Mucosa of descending colon (tissue), 3 donors: Measurements from ENCODE around the gene MMP14. TPM values are rescaled to one million over a fixed set of nuclear protein-coding genes. Genes with fewer than 3 reads are reported as not detected.

Source experiments
- ATAC-seq: fragments of 200-7000 bp; cut with Tn5 transposase; one replicate; pipeline ENCODE4 v1.9.1; 2020; ENCODE audit warnings: mild to moderate bottlenecking, moderate library complexity
- DNase-seq, 3 donors: peaks; one replicate each; pipeline ENCODE4 v3.0.0-alpha.2; 2020
- H3K36me3 ChIP-seq: fragments of 200-600 bp; one replicate; pipeline ENCODE4 v1.8.0; 2021; ENCODE audit warnings: low read depth, mild to moderate bottlenecking
- H3K4me1 ChIP-seq: fragments of 200-600 bp; one replicate; pipeline ENCODE4 v1.8.0; 2021; ENCODE audit warnings: low read depth, mild to moderate bottlenecking
- H3K4me3 ChIP-seq: fragments of 200-600 bp; one replicate; pipeline ENCODE4 v1.8.0; 2021; ENCODE audit warnings: mild to moderate bottlenecking
- H3K9me3 ChIP-seq: fragments of 200-600 bp; one replicate; pipeline ENCODE4 v1.8.0; 2021; ENCODE audit warnings: mild to moderate bottlenecking
- intact Hi-C, 2 donors: fragments of 100-400 bp; cut with DNase I in 1 of 2; cut with micrococcal nuclease in 1 of 2; formaldehyde crosslinking; loops; one replicate each; pipeline versions ENCODE4 v1.11.0 to v1.11.1; 2022; cut with DNase I, micrococcal nuclease
- total RNA-seq, 3 donors: library from RNA; stranded (reverse); fragmentation: NEBNext Ultra II Directional in 2 of 3; extraction: Animal tissue kit (Norgen Biotek cat#: 25700) in 2 of 3; gene quantifications; one replicate each; pipeline versions ENCODE4 v1.2.1 to v1.2.4, GENCODE V29; 2021 to 2023
- TF ChIP-seq, protein P1 (sequence below): fragments of 200-600 bp; IDR thresholded peaks from one replicate; pipeline ENCODE4 v1.8.0; 2022; ENCODE audit warnings: antibody characterized with exemption, mild to moderate bottlenecking
- donor health status: DM: no; HTN: no; CAD: no; lungs with moderate emphysema.
- donor health status: DM: no; HTN: no; CAD: no.
- donor health status: DM: no; HTN: yes; CAD: no.

Gene MMP14
- total RNA-seq, 3 donors from 2014 or later = 48.1 to 161 (median 104) TPM

DNA sequence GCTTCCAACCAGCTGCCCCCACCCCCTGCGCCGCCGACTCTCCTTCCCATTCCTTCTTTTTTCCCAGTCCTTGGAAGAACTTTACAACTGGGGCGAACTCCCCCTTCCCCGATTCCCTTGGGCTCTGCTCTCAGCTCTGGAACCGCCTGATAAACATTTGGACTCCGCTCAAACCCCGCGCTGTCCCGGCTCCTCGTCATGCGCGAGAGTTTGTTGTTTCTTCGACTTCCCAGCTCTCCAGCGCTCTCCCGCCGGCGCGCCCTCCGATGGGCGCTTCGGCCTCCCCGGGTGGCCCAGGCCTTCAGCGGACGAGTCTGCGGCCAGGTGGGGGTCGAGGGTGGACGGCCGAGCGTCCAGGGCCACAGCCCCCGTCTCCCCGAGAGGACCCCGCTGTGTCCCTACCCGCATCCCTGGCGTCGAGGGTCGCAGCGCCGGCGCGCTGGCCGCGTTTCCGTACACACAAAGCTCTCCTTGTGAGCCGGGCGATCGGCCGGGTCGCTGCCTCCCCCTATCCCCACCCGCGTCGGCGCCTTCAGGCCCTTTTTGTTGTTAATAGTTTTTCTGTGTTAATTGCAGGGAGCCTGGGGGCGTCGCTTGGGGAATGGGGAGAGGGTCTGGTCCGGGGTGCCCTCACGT, 847 bp downstream of the MMP14 start:
- DNase-seq (peak; percentile 62 to 78 (median 70)), ATAC-seq (peak; percentile 75)
- peaks cover 5% of the 10 kb centered on the region for H3K4me1 ChIP-seq
- no peaks in the 10 kb centered on the region for H3K36me3 ChIP-seq
- H3K4me3 ChIP-seq = peak overlapping the region; percentile 80
- intact Hi-C loops = no loop called here
- no peaks in the 10 kb centered on the region for H3K9me3 ChIP-seq
- TF ChIP-seq, protein P1, sequence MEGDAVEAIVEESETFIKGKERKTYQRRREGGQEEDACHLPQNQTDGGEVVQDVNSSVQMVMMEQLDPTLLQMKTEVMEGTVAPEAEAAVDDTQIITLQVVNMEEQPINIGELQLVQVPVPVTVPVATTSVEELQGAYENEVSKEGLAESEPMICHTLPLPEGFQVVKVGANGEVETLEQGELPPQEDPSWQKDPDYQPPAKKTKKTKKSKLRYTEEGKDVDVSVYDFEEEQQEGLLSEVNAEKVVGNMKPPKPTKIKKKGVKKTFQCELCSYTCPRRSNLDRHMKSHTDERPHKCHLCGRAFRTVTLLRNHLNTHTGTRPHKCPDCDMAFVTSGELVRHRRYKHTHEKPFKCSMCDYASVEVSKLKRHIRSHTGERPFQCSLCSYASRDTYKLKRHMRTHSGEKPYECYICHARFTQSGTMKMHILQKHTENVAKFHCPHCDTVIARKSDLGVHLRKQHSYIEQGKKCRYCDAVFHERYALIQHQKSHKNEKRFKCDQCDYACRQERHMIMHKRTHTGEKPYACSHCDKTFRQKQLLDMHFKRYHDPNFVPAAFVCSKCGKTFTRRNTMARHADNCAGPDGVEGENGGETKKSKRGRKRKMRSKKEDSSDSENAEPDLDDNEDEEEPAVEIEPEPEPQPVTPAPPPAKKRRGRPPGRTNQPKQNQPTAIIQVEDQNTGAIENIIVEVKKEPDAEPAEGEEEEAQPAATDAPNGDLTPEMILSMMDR = no peak

DNA sequence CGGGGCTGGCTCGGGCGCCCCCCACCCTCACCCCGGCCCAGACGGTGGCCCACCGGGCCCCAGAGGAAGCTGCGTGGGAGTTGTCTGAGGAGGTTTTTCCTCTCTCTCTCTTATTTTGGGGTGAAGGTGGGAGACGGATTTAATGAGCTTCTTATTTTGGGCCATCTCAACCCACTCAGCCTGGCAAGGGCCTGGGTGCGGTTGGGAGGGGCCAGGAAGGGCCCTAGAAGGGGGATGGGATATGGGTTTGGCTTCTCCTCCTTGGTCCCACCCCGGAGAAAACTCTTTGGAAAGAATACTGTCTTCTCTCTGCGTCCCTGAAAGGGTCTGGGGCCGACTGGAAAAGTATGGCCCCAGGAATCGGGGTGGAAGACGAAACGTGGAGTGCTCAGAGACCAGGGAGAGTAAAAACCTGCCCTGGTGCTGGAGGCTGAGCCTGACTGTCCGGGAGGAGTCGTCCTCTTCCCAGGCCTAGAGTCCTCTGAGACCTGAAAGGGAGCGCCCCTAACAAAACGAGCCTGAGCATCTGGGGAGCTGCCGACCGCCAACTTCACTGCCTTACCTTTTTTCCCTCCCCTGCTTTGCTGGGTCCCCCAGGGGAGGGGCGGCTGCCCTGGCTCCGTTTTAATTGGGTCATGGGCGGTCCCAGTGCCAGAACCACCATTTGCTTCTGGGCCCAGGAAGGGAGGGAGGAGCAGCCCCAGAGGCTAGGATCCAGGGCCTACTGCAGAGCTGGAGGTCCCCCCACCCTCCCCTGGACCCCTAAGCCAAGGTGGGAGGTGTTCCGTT, 1.6 kb downstream of the MMP14 start:
- no peaks in the 10 kb centered on the region for H3K9me3 ChIP-seq
- H3K4me3 ChIP-seq = peak overlapping the region; percentile 80
- intact Hi-C loops = no loop called here
- DNase-seq = peak; percentile 34 to 65 (median 57)
- no peaks in the 10 kb centered on the region for H3K36me3 ChIP-seq
- ATAC-seq = peak; percentile 31
- TF ChIP-seq, protein P1 = no peak
- peaks cover 5% of the 10 kb centered on the region for H3K4me1 ChIP-seq

DNA sequence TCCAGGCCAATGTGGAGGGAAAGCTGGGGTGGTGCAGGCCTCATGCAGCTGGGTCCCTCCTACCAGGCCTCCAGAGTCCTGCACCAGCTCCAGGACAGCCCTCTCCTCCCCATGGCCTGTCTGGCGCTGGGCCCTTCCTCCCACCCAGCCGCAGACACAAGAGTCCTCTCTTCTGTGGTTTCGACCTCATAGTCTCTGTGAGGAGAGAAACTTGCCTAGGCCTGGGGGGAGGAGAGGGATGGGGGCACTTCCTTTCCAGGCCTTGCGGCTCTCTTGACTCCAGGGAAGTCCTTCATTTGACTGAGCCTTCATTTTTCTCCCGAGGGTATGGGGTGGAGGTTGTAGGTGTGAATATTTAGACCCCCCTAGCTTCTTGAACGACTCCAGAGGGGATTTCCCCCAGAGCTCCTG, 2.3 kb downstream of the MMP14 start:
- intact Hi-C loops = no loop called here
- no peaks in the 10 kb centered on the region for H3K9me3 ChIP-seq
- no peak overlapping the region for H3K4me3 ChIP-seq
- H3K36me3 ChIP-seq = no peaks in the 10 kb centered on the region
- ATAC-seq (peak; percentile 2), DNase-seq (peak in 1 of 3 donors; percentile 61)
- TF ChIP-seq, protein P1 = no peak
- peaks cover 5% of the 10 kb centered on the region for H3K4me1 ChIP-seq

DNA sequence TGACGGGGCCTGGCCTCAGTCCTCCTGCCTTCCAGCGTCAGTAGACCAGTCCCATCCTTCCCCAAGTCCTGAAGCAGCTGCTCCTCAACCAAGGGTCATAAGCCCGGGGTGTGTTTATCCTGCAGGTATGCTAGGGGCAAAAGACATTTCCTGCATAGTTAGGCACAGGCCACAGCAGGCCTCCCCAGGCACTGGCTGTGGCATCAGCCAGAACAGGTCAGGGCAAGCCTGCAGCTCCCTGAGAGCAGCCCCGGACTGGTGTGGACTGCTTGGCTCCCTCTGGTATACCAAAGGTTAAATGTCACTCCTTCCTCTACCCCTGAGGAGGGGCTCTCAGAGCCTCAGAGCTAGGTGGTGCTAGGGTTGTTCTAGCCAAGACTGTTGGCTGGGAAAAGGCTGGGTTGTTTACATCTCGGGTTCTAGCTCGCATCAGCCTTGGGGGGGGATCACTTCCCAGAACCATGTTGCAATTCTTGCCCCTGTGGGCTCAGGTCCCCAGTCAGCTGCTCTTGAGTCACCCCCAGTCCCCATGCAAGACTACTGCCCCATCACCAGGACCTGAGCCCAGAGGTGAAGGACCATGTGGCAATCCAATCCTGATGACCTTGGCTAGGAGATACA, 2.9 kb downstream of the MMP14 start:
- Histone ChIP-seq H3K4me1 (peaks cover 5% of the 10 kb centered on the region), H3K36me3 (no peaks in the 10 kb centered on the region), H3K4me3 (no peak overlapping the region), H3K9me3 (no peaks in the 10 kb centered on the region)
- intact Hi-C loops = no loop called here
- DNase-seq (no peak), ATAC-seq (no peak)
- TF ChIP-seq, protein P1 = no peak

DNA sequence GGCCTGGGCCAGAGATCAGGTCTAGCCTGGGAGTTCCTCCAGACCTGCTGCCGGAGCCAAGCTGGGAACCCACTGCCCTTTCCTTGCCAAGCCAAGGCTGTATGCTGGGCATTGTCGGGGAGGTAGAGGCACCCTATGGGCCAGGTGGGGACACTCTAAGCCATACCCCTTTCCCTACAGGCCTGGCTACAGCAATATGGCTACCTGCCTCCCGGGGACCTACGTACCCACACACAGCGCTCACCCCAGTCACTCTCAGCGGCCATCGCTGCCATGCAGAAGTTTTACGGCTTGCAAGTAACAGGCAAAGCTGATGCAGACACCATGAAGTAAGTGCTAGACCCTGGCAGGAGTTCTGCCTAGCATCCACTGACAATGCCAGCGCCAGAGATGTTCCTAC, 4.9 kb downstream of the MMP14 start:
- intact Hi-C loops = no loop called here
- TF ChIP-seq, protein P1 = no peak
- Histone ChIP-seq H3K9me3 (no peaks in the 10 kb centered on the region), H3K36me3 (no peaks in the 10 kb centered on the region), H3K4me3 (no peak overlapping the region), H3K4me1 (peaks cover 5% of the 10 kb centered on the region)
- DNase-seq (no peak), ATAC-seq (no peak)
